Fibroblast of skin of right quadriceps (primary cell): ENCODE measurements around the gene DNAJB7.
A peak's percentile ranks its signal among the peaks of the same experiment; 100 is the strongest.
"Not testable (repeated sequence)": the region's sequence is repeated elsewhere in the genome, so short reads cannot be mapped to it uniquely, and the experiment has no call there.

Source experiments
- DNase-seq: peaks from one replicate; pipeline ENCODE4 v3.0.0-alpha.2; 2013

The DNAJB7 gene

DNA sequence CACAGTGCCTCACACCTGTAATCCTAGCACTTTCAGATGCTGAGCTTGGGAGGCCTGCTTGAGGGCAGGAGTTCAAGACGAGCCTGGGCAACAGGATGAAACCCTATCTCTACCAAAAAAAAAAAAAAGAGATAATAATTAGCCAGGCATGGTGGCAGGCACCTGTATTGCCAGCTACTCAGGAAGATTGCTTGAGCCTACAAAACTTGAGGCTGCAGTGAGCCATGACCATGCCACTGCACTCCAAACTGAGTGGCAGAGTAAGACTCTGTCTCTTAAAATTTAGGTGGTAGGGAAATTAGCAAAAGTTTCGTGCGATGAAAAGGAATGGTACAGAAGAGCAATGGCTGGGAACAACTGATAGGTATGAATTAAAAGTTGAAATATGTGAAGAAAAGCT is 23.4 kb downstream of the DNAJB7 start:
- no peak for DNase-seq

- DNase-seq, result no peak
Measured at GRCh38 chr22:40834619-40835018, 27.3 kb downstream of the DNAJB7 start.

DNA sequence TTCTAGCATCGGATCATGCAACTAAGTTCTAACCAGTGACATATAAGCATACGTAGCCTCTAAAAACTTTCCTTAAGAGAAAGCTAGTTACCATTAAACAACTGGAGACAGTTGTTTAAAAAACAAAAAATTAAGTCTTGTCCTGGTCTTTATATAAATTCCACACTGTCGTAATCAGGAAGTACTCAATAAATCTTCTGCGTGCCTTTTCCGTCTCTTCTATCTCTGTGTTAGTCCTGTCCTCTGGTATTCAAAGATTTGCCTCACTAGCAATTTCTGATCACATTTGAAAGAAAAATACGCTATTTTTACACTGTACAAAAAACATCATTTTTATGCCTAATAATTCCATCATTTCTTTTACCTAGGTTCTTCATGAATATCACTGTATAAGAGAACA is 32.8 kb downstream of the DNAJB7 start:
- no peak for DNase-seq

DNA sequence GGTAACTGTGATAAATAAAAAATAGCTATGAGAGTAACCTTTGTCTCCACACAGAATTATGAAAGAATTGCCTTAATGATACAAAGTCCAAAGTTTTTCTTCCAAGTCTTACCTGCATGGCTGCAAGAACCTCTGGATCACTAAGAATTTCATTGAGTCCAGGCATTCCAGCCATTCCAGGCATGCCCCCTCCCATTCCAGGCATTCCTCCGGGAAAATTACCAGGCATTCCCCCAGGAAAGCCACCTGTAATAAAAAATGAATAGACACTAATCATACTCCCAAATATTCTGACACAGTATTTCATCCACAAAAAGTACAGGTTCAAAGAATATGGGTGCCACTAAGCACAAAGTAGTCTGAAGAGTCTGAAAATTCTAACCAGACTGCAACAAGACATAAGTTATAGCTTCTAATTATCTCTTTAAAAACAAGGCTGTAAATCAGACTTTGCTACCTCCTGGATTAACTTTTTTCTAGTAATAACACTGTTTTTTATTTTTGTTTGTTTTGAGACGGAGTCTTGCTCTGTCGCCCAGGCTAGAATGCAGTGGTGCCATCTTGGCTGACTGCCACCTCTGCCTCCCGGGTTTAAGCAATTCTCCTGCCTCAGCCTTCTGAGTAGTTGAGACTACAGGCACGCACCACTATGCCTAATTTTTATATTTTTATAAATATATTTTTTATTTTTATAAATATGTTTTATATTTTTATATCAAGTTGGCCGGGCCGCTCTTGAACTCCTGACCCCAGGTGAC is 34.8 kb downstream of the DNAJB7 start:
- no peak for DNase-seq

- not testable (repeated sequence) for DNase-seq
Measured at GRCh38 chr22:40826292-40826691, 35.6 kb downstream of the DNAJB7 start.

DNA sequence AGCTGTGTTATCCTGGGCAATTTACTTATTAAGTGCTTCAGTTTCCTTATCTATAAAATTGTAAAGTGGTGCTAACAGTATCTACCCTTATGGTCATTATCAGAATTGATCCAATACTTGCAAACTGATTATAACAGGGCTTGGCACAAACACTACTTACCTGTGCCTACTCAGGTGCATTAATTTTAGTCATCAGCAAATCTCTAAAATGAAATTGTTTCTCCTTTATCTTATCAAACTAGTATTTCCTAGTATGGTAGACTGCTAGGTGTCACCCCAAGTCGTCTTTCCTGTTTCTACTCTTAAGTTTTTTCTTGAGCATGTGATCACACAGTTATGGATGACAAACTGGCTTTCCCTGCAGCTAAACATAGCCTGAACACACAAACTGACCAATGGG is 38.5 kb downstream of the DNAJB7 start:
- no peak for DNase-seq

GRCh38 chr22:40819599-40820140 is 42.2 kb downstream of the DNAJB7 start:
- peak; percentile 21 for DNase-seq

- peak; percentile 83 for DNase-seq
Measured at GRCh38 chr22:40818747-40819598, 42.9 kb downstream of the DNAJB7 start, which contains the start of gene SLC25A17. Gene SLC25A17 (minus strand): TSS chr22:40819346. CDS start chr22:40819248, 98 bp downstream.

DNA sequence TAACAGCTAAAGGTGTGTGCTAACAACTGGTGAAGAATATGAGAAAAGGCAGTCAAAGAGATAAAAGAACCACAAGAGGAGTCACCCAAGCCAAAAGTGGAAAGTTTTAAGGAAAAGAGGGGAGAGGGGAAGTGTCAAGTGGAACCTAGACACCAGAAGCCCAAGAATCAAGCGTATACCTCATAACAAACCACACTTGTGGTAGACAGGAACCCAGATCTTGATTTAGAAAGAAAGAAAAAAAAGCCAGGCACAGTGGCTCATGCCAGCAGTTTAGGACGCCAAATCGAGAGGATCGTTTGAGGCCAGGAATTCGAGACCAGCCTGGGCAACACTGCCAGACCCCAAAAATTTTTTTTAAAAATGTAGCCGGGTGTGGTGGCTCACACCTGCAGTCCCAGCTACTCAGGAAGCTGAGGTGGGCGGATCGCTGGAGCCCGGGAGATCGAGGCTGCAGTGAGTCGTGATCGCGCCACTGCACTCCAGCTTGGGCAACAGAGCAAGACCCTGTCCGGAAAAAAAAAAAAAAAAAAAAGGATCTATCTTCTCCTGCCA is 43.6 kb downstream of the DNAJB7 start:
- no peak for DNase-seq

DNA sequence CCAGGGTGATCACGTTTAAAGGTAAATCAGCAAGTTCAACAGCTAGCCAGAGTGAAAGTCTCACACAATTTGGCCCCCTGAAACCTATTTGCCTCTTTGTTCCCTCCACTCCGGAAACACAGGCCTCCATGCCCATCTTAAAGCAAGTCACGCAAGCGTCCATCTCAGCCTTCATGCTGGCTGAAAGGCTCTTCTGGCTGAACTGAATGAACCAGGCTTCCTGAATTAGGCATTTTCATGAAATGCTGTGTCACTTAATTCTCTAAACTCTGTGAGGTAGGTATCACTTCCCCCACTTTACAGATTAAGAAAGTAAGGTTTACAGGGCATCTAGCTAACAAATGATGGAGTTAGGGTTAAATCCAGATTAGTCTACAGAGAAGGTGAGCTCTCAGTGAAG is 44.2 kb downstream of the DNAJB7 start:
- no peak for DNase-seq

GRCh38 chr22:40813912-40814315 is 48.0 kb downstream of the DNAJB7 start:
- DNase-seq, result no peak
